HG02642 (cell line): ENCODE results near the gene MAML2.

ENCODE experiments used
- ATAC-seq: cut with Tn5 transposase; IDR thresholded peaks from one replicate; pipeline ENCODE4 v1.9.1; 2021; ENCODE audit warnings: mild to moderate bottlenecking; ENCODE audit not compliant: unreplicated experiment, poor library complexity

MAML2 gene

GRCh38 chr11:96339706-96340554 lies 3.1 kb downstream of the MAML2 start:
- no peak for ATAC-seq

GRCh38 chr11:96338910-96339705 lies 3.9 kb downstream of the MAML2 start:
- peak; percentile 47 for ATAC-seq

- ATAC-seq, result peak; percentile 38
These were observed 5.2 kb downstream of the MAML2 start for GRCh38 chr11:96337541-96338431.

- ATAC-seq, result no peak
These were observed 7.6 kb downstream of the MAML2 start for GRCh38 chr11:96335388-96335787.

- ATAC-seq, result no peak
These were observed 8.8 kb downstream of the MAML2 start for GRCh38 chr11:96334219-96334618.

- no peak for ATAC-seq
These were observed 9.7 kb downstream of the MAML2 start for GRCh38 chr11:96333191-96333719.

- ATAC-seq, result no peak
These were observed 10.7 kb downstream of the MAML2 start for GRCh38 chr11:96332126-96332771.

- ATAC-seq, result no peak
These were observed 11.3 kb downstream of the MAML2 start for GRCh38 chr11:96331699-96332116.

GRCh38 chr11:96330511-96330859 lies 12.5 kb downstream of the MAML2 start:
- no peak for ATAC-seq

- ATAC-seq, result no peak
These were observed 13.0 kb downstream of the MAML2 start for GRCh38 chr11:96329855-96330510.

GRCh38 chr11:96329419-96329818 lies 13.6 kb downstream of the MAML2 start:
- ATAC-seq, result no peak

GRCh38 chr11:96328395-96329010 lies 14.5 kb downstream of the MAML2 start:
- ATAC-seq, result no peak

GRCh38 chr11:96326959-96327358 lies 16.0 kb downstream of the MAML2 start:
- no peak for ATAC-seq

GRCh38 chr11:96324912-96325311 lies 18.1 kb downstream of the MAML2 start:
- ATAC-seq, result no peak

GRCh38 chr11:96323642-96323985 lies 19.4 kb downstream of the MAML2 start:
- no peak for ATAC-seq

- no peak for ATAC-seq
These were observed 20.0 kb downstream of the MAML2 start for GRCh38 chr11:96322775-96323641.

- ATAC-seq, result no peak
These were observed 21.9 kb downstream of the MAML2 start for GRCh38 chr11:96321091-96321490.
